Suprapubic skin (tissue), 4 donors: ENCODE data around the gene PROKR1. TPM values are rescaled to one million over a fixed set of nuclear protein-coding genes. Genes with fewer than 3 reads are reported as not detected.
"Not testable (repeated sequence)": the region's sequence is repeated elsewhere in the genome, so short reads cannot be mapped to it uniquely, and the experiment has no call there.

Experiments used
- DNase-seq, 2 donors: peaks; one replicate each; pipeline ENCODE4 v3.0.0-alpha.2; 2019; ENCODE audit warnings: low spot score in 2 of 2
- H3K27ac ChIP-seq: fragments of 200-600 bp; sonication (generic); one replicate; pipeline ENCODE4 v1.5.1; 2019
- H3K27me3 ChIP-seq: fragments of 200-600 bp; sonication (generic); one replicate; pipeline ENCODE4 v1.5.1; 2019
- H3K36me3 ChIP-seq: fragments of 200-600 bp; sonication (generic); one replicate; pipeline ENCODE4 v1.5.1; 2019
- H3K4me1 ChIP-seq: fragments of 200-600 bp; sonication (generic); one replicate; pipeline ENCODE4 v1.5.1; 2019
- H3K4me3 ChIP-seq: fragments of 200-600 bp; sonication (generic); one replicate; pipeline ENCODE4 v1.5.1; 2019; ENCODE audit warnings: mild to moderate bottlenecking
- H3K9me3 ChIP-seq: fragments of 200-600 bp; sonication (generic); one replicate; pipeline ENCODE4 v1.5.1; 2019
- EP300 ChIP-seq: sonication (generic); formaldehyde crosslinking; IDR thresholded peaks from one replicate; pipeline ENCODE4 v1.6.1; 2017; ENCODE audit warnings: antibody characterized with exemption
- POLR2A ChIP-seq, 2 donors: fragments of 450-650 bp; IDR thresholded peaks; one replicate each; pipeline ENCODE4 v1.6.1; 2017; ENCODE audit warnings: antibody characterized with exemption in 2 of 2, mild to moderate bottlenecking in 2 of 2, moderate library complexity in 2 of 2
- POLR2AphosphoS5 ChIP-seq, 3 donors: sonication (generic); formaldehyde crosslinking; IDR thresholded peaks; one replicate each; pipeline ENCODE4 v1.6.1; 2017; ENCODE audit warnings: antibody characterized with exemption in 3 of 3
- WGBS: methylation state at CpG from one replicate; pipeline ENCODE4 v1.1.5; 2018; 5-methylcytosine and 5-hydroxymethylcytosine counted together
- total RNA-seq, 4 donors: library from RNA; depleted of rRNA; stranded (reverse); fragments of >200 nt; gene quantifications; one replicate each; pipeline ENCODE4 v1.1.0, GENCODE V29; 2016
- TF ChIP-seq, protein P1 (sequence below), 2 donors: fragments of 200-600 bp in 1 of 2; fragments of 450-650 bp in 1 of 2; sonication (generic) in 1 of 2; IDR thresholded peaks; one replicate each; pipeline ENCODE4 v1.5.1; 2016 to 2019; ENCODE audit warnings: antibody characterized with exemption in 2 of 2, mild to moderate bottlenecking in 1 of 2, moderate library complexity in 1 of 2

Gene PROKR1
- total RNA-seq = under 1 TPM in 2 of 4 donors, not detected in 2; 0.13 to 0.24 TPM

- peaks cover 54% of the 10 kb centered on the region for H3K27me3 ChIP-seq
- H3K36me3 ChIP-seq = no peaks in the 10 kb centered on the region
- H3K4me1 ChIP-seq = peaks cover 14% of the 10 kb centered on the region
- DNase-seq = no peak
- H3K9me3 ChIP-seq = no peaks in the 10 kb centered on the region
- H3K27ac ChIP-seq = no peak within 1 kb of the TSS
- H3K4me3 ChIP-seq = peak within 1 kb of the TSS; percentile 59
- TF ChIP-seq POLR2A (IDR thresholded peaks at IDR 0.05) = no peak
- TF ChIP-seq POLR2AphosphoS5 (IDR thresholded peaks at IDR 0.05) = no peak
- TF ChIP-seq EP300 = no peak
- TF ChIP-seq, protein P1, sequence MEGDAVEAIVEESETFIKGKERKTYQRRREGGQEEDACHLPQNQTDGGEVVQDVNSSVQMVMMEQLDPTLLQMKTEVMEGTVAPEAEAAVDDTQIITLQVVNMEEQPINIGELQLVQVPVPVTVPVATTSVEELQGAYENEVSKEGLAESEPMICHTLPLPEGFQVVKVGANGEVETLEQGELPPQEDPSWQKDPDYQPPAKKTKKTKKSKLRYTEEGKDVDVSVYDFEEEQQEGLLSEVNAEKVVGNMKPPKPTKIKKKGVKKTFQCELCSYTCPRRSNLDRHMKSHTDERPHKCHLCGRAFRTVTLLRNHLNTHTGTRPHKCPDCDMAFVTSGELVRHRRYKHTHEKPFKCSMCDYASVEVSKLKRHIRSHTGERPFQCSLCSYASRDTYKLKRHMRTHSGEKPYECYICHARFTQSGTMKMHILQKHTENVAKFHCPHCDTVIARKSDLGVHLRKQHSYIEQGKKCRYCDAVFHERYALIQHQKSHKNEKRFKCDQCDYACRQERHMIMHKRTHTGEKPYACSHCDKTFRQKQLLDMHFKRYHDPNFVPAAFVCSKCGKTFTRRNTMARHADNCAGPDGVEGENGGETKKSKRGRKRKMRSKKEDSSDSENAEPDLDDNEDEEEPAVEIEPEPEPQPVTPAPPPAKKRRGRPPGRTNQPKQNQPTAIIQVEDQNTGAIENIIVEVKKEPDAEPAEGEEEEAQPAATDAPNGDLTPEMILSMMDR (IDR thresholded peaks at IDR 0.05) = no peak
- WGBS = 15% methylated on average over 6 of the region's 86 CpGs
These were observed at the start of gene PROKR1 for GRCh38 chr2:68643011-68643873. TSS of gene PROKR1 (plus strand) at chr2:68643579. CDS start at chr2:68645822, 2,243 bp downstream.

DNA sequence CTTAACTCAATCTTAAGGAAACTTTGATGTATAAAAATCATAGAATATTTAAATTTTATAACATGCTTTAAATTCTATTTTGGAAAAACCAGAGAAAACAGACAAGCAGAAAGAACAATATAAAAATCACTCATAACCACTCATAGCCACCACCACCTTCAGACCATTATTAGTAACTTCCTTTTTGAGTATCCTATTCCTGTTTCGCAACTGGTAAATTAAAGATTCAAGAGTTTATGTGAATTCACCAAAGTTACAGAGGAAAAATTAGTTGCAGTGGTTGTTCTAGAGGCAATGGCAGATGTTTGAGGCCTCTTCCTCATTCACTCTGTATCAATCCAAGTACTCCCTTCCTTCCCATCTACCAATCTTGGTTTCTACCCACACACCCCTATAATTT lies 49.3 kb upstream of the PROKR1 start:
- H3K36me3 ChIP-seq = no peaks in the 10 kb centered on the region
- no peak overlapping the region for H3K4me3 ChIP-seq
- no peak for DNase-seq
- no peak overlapping the region for H3K27ac ChIP-seq
- no peaks in the 10 kb centered on the region for H3K4me1 ChIP-seq
- H3K27me3 ChIP-seq = no peaks in the 10 kb centered on the region
- WGBS = 93% methylated on average over 1 of the region's 1 CpG
- H3K9me3 ChIP-seq = no peaks in the 10 kb centered on the region
- TF ChIP-seq POLR2AphosphoS5 (IDR thresholded peaks at IDR 0.05) = no peak
- TF ChIP-seq EP300 = no peak
- TF ChIP-seq, protein P1 (IDR thresholded peaks at IDR 0.05) = no peak
- TF ChIP-seq POLR2A (IDR thresholded peaks at IDR 0.05) = no peak

- Histone ChIP-seq H3K9me3 (no peaks in the 10 kb centered on the region), H3K4me1 (no peaks in the 10 kb centered on the region), H3K36me3 (no peaks in the 10 kb centered on the region), H3K4me3 (no peak overlapping the region), H3K27me3 (no peaks in the 10 kb centered on the region), H3K27ac (no peak overlapping the region)
- 42% methylated on average over 5 of the region's 5 CpGs for WGBS
- TF ChIP-seq, protein P1 (IDR thresholded peaks at IDR 0.05) = peak in 1 of 2 donors; percentile 71
- no peak for TF ChIP-seq EP300
- DNase-seq = no peak
These were observed 48.5 kb upstream of the PROKR1 start for GRCh38 chr2:68594674-68595492.

DNA sequence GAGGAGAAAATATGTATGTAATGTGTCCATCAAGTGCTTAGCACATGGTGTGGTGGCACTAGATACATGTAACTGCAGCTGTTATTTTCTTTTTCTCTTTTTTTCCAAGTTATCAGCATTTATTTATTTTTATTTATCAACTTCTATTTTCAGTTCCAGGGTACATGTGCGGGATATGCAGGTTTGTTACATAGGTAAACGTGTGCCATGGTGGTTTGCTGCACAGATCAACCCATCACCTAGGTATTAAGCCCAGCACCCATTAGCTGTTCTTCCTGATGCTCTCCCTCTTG lies 47.9 kb upstream of the PROKR1 start:
- H3K36me3 ChIP-seq, H3K4me3 ChIP-seq, H3K27me3 ChIP-seq, H3K4me1 ChIP-seq, H3K9me3 ChIP-seq, H3K27ac ChIP-seq, DNase-seq: not testable (repeated sequence)
- 77% methylated on average over 2 of the region's 2 CpGs for WGBS

DNA sequence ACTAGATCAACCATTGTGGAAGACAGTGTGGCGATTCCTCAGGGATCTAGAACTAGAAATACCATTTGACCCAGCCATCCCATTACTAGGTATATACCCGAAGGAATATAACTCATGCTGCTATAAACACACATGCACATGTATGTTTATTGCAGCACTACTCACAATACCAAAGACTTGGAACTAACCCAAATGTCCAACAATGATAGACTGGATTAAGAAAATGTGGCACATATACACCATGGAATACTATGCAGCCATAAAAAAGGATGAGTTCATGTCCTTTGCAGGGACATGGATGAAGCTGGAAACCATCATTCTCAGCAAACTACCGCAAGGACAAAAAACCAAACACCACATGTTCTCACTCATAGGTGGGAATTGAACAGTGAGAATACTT lies 42.9 kb upstream of the PROKR1 start:
- WGBS = 99% methylated on average over 3 of the region's 3 CpGs
- H3K4me1 ChIP-seq, H3K27me3 ChIP-seq, H3K36me3 ChIP-seq, H3K27ac ChIP-seq, H3K4me3 ChIP-seq, DNase-seq: not testable (repeated sequence)
- H3K9me3 ChIP-seq = peaks cover 21% of the 10 kb centered on the region

DNA sequence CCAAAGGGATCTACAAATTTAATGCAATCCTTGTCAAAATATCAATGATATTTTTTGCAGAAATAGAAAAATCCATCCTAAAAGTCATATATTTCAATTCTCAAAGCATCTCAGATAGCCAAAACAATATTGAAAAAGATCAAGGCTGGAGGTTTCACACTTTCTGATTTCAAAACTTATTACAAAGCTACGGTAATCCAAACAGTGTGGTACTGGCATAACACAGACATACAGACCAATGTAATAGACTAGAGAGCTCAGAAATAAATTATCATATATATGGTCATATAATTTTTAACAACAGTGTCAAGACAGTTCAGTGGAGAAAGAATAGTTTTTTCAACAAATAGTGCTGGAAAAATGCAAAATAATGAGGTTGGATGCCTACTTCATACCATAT lies 40.3 kb upstream of the PROKR1 start:
- no peaks in the 10 kb centered on the region for H3K36me3 ChIP-seq
- TF ChIP-seq POLR2A (IDR thresholded peaks at IDR 0.05) (no peak), POLR2AphosphoS5 (IDR thresholded peaks at IDR 0.05) (no peak), EP300 (no peak)
- TF ChIP-seq, protein P1 (IDR thresholded peaks at IDR 0.05) = no peak
- no peak for DNase-seq
- no peaks in the 10 kb centered on the region for H3K27me3 ChIP-seq
- no peak overlapping the region for H3K27ac ChIP-seq
- WGBS = 91% methylated on average over 1 of the region's 1 CpG
- H3K4me3 ChIP-seq = no peak overlapping the region
- H3K4me1 ChIP-seq = no peaks in the 10 kb centered on the region
- H3K9me3 ChIP-seq = peaks cover 21% of the 10 kb centered on the region
